Astrocyte of the cerebellum (primary cell): ENCODE measurements around the gene NCS1.
A peak's percentile ranks its signal among the peaks of the same experiment; 100 is the strongest.

ENCODE experiments used
- DNase-seq: peaks from one replicate; pipeline ENCODE4 v3.0.0-alpha.2; 2011; ENCODE audit warnings: low read depth
- H3K4me3 ChIP-seq: 2 replicates; pipeline ENCODE4 v1.5.1; 2011; ENCODE audit warnings: mild to moderate bottlenecking, low read depth, low read length, moderate library complexity
- in situ Hi-C: cut with HindIII; loops from 2 replicates; pipeline ENCODE4 v1.10.0; 2017; ENCODE audit warnings: low sequenced_read_pairs
- TF ChIP-seq, protein P1 (sequence below): IDR thresholded peaks from 2 replicates; pipeline ENCODE4 v1.5.1; 2012; ENCODE audit warnings: low read length, low read depth, moderate library complexity, mild to moderate bottlenecking; ENCODE audit errors: missing control alignments

NCS1 gene

GRCh38 chr9:130213911-130214761 lies 41.9 kb downstream of the NCS1 start:
- in situ Hi-C loops, result no loop called here

GRCh38 chr9:130214776-130215340 lies 42.7 kb downstream of the NCS1 start:
- in situ Hi-C loops, result no loop called here
- H3K4me3 ChIP-seq, result no peak overlapping the region
- DNase-seq, result no peak
- TF ChIP-seq, protein P1, sequence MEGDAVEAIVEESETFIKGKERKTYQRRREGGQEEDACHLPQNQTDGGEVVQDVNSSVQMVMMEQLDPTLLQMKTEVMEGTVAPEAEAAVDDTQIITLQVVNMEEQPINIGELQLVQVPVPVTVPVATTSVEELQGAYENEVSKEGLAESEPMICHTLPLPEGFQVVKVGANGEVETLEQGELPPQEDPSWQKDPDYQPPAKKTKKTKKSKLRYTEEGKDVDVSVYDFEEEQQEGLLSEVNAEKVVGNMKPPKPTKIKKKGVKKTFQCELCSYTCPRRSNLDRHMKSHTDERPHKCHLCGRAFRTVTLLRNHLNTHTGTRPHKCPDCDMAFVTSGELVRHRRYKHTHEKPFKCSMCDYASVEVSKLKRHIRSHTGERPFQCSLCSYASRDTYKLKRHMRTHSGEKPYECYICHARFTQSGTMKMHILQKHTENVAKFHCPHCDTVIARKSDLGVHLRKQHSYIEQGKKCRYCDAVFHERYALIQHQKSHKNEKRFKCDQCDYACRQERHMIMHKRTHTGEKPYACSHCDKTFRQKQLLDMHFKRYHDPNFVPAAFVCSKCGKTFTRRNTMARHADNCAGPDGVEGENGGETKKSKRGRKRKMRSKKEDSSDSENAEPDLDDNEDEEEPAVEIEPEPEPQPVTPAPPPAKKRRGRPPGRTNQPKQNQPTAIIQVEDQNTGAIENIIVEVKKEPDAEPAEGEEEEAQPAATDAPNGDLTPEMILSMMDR, result no peak

More at GRCh38 chr9:130213911-130214761, 41.9 kb downstream of the NCS1 start:
- TF ChIP-seq, protein P1, result no peak
- no peak overlapping the region for H3K4me3 ChIP-seq
- DNase-seq, result no peak

DNA sequence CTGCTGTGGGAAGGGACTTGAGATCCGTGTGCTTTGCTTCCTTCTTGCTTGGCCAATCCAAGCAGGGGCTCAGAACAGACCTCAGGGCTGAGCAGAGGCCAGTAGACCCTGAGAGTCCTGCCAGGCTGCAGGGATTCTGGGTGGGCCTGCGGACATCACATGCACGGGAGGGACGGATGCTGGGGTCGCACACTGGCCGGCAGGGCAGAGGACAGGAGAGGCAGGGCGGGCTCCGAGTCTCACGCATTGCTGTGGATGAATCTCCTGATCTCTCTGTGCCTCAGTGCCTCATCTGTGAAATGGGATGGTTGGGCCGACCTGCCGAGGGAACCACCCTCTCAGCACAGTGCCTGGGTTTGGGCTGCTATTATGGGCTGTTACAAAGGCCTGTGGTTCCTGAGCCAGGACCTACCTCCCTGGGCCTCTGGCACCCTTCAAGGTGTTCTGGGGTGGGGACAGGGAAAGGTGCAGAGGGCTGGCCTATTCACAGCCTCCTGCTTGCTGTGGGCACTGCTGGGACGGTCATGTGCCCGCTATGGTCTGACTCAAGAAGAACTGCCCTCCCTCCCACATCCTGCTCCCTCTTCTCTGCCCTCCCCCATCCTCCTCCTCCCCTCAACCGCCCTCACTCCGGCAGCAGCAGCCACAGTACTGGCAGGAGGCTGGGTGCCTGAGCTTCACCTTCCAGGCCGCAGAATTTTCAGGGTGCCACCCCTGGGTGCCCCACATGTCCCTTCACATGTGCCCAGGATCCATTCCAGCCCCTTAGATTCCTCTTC lies 43.3 kb downstream of the NCS1 start:
- no peak overlapping the region for H3K4me3 ChIP-seq
- TF ChIP-seq, protein P1, result no peak
- DNase-seq, result no peak
- in situ Hi-C loops, result no loop called here

GRCh38 chr9:130217838-130218237 lies 45.6 kb downstream of the NCS1 start:
- no peak for DNase-seq
- H3K4me3 ChIP-seq, result no peak overlapping the region
- TF ChIP-seq, protein P1, result no peak
- in situ Hi-C loops, result no loop called here

DNA sequence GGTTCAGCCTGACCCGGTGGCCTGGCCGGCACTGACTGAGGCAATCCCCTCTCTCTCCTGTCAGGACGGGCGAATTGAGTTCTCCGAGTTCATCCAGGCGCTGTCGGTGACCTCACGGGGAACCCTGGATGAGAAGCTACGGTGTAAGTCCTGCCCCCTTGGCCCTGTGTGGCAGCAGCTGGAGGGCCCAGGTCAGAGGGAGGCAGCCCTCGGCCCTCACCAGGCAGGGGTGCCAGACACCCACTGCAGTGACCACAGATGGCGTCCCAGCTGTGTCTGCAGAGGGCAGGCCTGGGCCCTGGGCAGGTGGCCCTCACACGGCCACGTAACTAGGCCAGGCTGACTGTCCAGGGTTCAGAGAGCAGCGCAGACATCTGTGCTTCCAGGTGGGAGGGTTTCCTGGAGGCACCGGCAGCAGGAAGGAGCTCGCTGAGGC lies 47.5 kb downstream of the NCS1 start:
- DNase-seq, result no peak
- in situ Hi-C loops, result no loop called here
- H3K4me3 ChIP-seq, result no peak overlapping the region
- TF ChIP-seq, protein P1, result no peak

GRCh38 chr9:130220352-130220751 lies 48.1 kb downstream of the NCS1 start:
- no peak for DNase-seq
- in situ Hi-C loops, result no loop called here
- TF ChIP-seq, protein P1, result peak; percentile 38

More at GRCh38 chr9:130220352-130220751, 48.1 kb downstream of the NCS1 start:
- no peak overlapping the region for H3K4me3 ChIP-seq
